ENCODE results near the gene SP100. TPM values are rescaled to one million over a fixed set of nuclear protein-coding genes. Genes with fewer than 3 reads are reported as not detected.

Gene SP100
- polyA plus RNA-seq, 1 donor (not counting 4 experiments of a cell fraction or from before 2014, with no cell fraction given) = 136 TPM

DNA sequence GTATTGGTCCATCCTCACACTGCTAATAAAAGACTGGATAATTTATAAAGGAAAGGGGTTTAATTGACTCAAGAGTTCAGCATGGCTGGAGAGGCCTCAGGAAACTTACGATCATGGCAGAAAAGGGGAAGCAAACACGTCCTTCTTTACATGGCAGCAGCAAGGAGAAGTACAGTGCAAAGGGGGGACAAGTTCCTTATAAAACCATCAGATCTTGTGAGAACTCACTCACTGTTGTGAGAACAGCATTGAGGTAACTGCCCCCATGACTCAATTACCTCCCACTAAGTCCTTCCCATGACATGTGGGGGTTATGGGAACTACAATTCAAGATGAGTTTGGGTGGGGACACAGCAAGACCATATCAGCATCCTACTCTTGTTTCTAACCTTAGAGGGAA, 37.0 kb downstream of the SP100 start:
- TF ChIP-seq CTCF (optimal IDR thresholded peaks at IDR 0.05 in 1 of 3, IDR thresholded peaks at IDR 0.05 in 1 of 3, conservative IDR thresholded peaks at IDR 0.05 in 1 of 3; ENCODE audit: extremely low read depth in 1 of 3, insufficient read depth in 2 of 3, low read length in 3 of 3) (no peak), EZH2 (IDR thresholded peaks at IDR 0.05; ENCODE audit: low read length) (no peak)
- H3K79me2 ChIP-seq (ENCODE audit: control insufficient read depth, insufficient read depth, low read length) = peaks cover 6% of the 10 kb centered on the region
- H3K4me3 ChIP-seq (ENCODE audit: control insufficient read depth in 2 of 3, extremely low read depth in 1 of 3, insufficient read depth in 2 of 3, low read depth in 1 of 3, low read length in 3 of 3) = no peak overlapping the region
- no peaks in the 10 kb centered on the region for H3K4me1 ChIP-seq (ENCODE audit: control insufficient read depth, extremely low read depth, insufficient read depth, low read length)
- no peaks in the 10 kb centered on the region for H3K9me1 ChIP-seq (ENCODE audit: control insufficient read depth, extremely low read depth, insufficient read depth, low read length)
- no peaks in the 10 kb centered on the region for H3K27me3 ChIP-seq (ENCODE audit: control insufficient read depth, extremely low read depth, insufficient read depth, low read length)
- H3K27ac ChIP-seq (ENCODE audit: control insufficient read depth, insufficient read depth, low read length) = no peak overlapping the region
- no peak overlapping the region for H2AFZ ChIP-seq (ENCODE audit: control insufficient read depth, low read length)
- no peak overlapping the region for H3K9ac ChIP-seq (ENCODE audit: control insufficient read depth, extremely low read depth, insufficient read depth, low read length)
- no peak for FAIRE-seq
- H3K4me2 ChIP-seq (ENCODE audit: control insufficient read depth, extremely low read depth, insufficient read depth, low read depth, low read length) = no peak overlapping the region
- no peak for DNase-seq (ENCODE audit: low read depth, low spot score)
- H4K20me1 ChIP-seq (ENCODE audit: control insufficient read depth, extremely low read depth, insufficient read depth, low read length) = no peaks in the 10 kb centered on the region
- no peaks in the 10 kb centered on the region for H3K9me3 ChIP-seq (ENCODE audit: control insufficient read depth, low read depth, low read length)
- peaks cover 9 to 31% of the 10 kb centered on the region in 2 experiments for H3K36me3 ChIP-seq (ENCODE audit: control insufficient read depth in 2 of 2, extremely low read depth in 1 of 2, insufficient read depth in 2 of 2, low read length in 2 of 2)
- dilution Hi-C loops (cut with MboI; ENCODE audit: extremely low pct_ligation_motif_present, low sequenced_read_pairs) = no loop called here

DNA sequence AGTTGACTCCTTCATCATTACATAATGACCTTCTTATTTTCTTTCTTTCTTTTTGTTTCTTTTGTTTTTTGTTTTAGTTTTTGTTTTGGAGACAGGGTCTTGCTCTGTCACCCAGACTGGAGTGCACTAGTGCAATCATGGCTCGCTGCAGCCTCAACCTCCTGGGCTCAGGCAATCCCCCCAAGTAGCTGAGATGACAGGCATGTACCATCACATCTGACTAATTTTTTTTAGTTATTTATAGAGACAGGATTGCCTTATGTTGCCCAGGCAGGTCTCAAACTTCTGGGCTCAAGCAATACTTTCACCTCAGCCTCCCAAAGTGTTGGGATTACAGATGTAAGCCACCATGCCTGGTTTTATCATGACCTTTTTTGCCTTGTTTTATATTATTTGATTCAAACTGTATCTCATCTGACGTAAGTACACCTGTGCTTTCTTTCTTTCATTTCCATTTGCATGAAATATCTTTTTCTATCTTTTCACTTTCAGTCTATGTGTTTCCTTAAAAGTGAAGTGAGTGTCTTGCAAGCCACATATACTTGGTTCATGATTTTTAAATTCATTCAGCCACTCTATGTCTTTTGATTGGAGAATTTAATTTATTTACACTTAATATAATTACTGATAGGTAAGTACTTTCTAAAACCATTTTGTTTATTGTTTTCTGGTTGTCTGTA, 39.1 kb downstream of the SP100 start:
- DNase-seq (ENCODE audit: low read depth, low spot score) (no peak), FAIRE-seq (no peak)
- H3K4me3 ChIP-seq (ENCODE audit: control insufficient read depth in 2 of 3, extremely low read depth in 1 of 3, insufficient read depth in 2 of 3, low read depth in 1 of 3, low read length in 3 of 3) = no peak overlapping the region
- H3K36me3 ChIP-seq (ENCODE audit: control insufficient read depth in 2 of 2, extremely low read depth in 1 of 2, insufficient read depth in 2 of 2, low read length in 2 of 2) = peaks cover 7 to 21% of the 10 kb centered on the region in 2 experiments
- no peak overlapping the region for H3K27ac ChIP-seq (ENCODE audit: control insufficient read depth, insufficient read depth, low read length)
- H3K4me2 ChIP-seq (ENCODE audit: control insufficient read depth, extremely low read depth, insufficient read depth, low read depth, low read length) = no peak overlapping the region
- no peak overlapping the region for H3K9ac ChIP-seq (ENCODE audit: control insufficient read depth, extremely low read depth, insufficient read depth, low read length)
- no peaks in the 10 kb centered on the region for H3K4me1 ChIP-seq (ENCODE audit: control insufficient read depth, extremely low read depth, insufficient read depth, low read length)
- peaks cover 6% of the 10 kb centered on the region for H3K79me2 ChIP-seq (ENCODE audit: control insufficient read depth, insufficient read depth, low read length)
- H3K27me3 ChIP-seq (ENCODE audit: control insufficient read depth, extremely low read depth, insufficient read depth, low read length) = no peaks in the 10 kb centered on the region
- no peaks in the 10 kb centered on the region for H4K20me1 ChIP-seq (ENCODE audit: control insufficient read depth, extremely low read depth, insufficient read depth, low read length)
- dilution Hi-C loops (cut with MboI; ENCODE audit: extremely low pct_ligation_motif_present, low sequenced_read_pairs) = no loop called here
- H3K9me3 ChIP-seq (ENCODE audit: control insufficient read depth, low read depth, low read length) = no peaks in the 10 kb centered on the region
- TF ChIP-seq EZH2 (IDR thresholded peaks at IDR 0.05; ENCODE audit: low read length) = no peak
- H2AFZ ChIP-seq (ENCODE audit: control insufficient read depth, low read length) = no peak overlapping the region
- H3K9me1 ChIP-seq (ENCODE audit: control insufficient read depth, extremely low read depth, insufficient read depth, low read length) = no peaks in the 10 kb centered on the region
